ENCODE data around the gene VAMP2. TPM values are rescaled to one million over a fixed set of nuclear protein-coding genes. Genes with fewer than 3 reads are reported as not detected.

Gene VAMP2
- total RNA-seq, 1 donor from 2014 or later: 28.0 TPM

GRCh38 chr17:8185582-8186445, 23.1 kb upstream of the VAMP2 start:
- Histone ChIP-seq H3K36me3 (ENCODE audit: insufficient read depth, low read length) (no peaks in the 10 kb centered on the region), H3K27ac (ENCODE audit: low read depth, low read length) (peak overlapping the region; percentile 68), H3K9ac (ENCODE audit: low read length) (peak overlapping the region; percentile 85), H3K79me2 (ENCODE audit: insufficient read depth, low read length) (peaks cover 15% of the 10 kb centered on the region), H3K4me1 (ENCODE audit: insufficient read depth, low read length) (peaks cover 22% of the 10 kb centered on the region), H4K20me1 (ENCODE audit: insufficient read depth, low read length) (peaks cover 24% of the 10 kb centered on the region), H3K27me3 (ENCODE audit: insufficient read depth, low read length) (no peaks in the 10 kb centered on the region), H2AFZ (ENCODE audit: low read depth, low read length) (peak overlapping the region; percentile 97), H3K4me2 (ENCODE audit: low read length) (peak overlapping the region; percentile 91), H3K9me3 (ENCODE audit: insufficient read depth, low read depth, low read length) (no peaks in the 10 kb centered on the region), H3K4me3 (ENCODE audit: insufficient read depth, low read depth, low read length) (peak overlapping the region; percentile 94)
- Mint-ChIP-seq H3K36me3 (ENCODE audit: low read depth, unreplicated experiment) (no peaks in the 10 kb centered on the region), H3K4me1 (ENCODE audit: low read depth, unreplicated experiment) (no peaks in the 10 kb centered on the region), H3K9me3 (ENCODE audit: unreplicated experiment) (no peaks in the 10 kb centered on the region), H3K4me3 (ENCODE audit: unreplicated experiment) (no peak overlapping the region), H3K27ac (ENCODE audit: unreplicated experiment) (no peak overlapping the region), H3K27me3 (ENCODE audit: low read depth, unreplicated experiment) (no peaks in the 10 kb centered on the region)
- TF ChIP-seq EZH2 (IDR thresholded peaks at IDR 0.05; ENCODE audit: insufficient read depth, low read length) (no peak), CTCF (IDR thresholded peaks at IDR 0.05; ENCODE audit: insufficient read depth, low read depth, low read length) (no peak)
- FAIRE-seq (no peak), DNase-seq (ENCODE audit: low read depth) (no peak)

GRCh38 chr17:8176998-8177731, 14.4 kb upstream of the VAMP2 start:
- Histone ChIP-seq H3K9me3 (ENCODE audit: insufficient read depth, low read depth, low read length) (no peaks in the 10 kb centered on the region), H3K27me3 (ENCODE audit: insufficient read depth, low read length) (no peaks in the 10 kb centered on the region), H2AFZ (ENCODE audit: low read depth, low read length) (peak overlapping the region; percentile 98), H3K79me2 (ENCODE audit: insufficient read depth, low read length) (peaks cover 13% of the 10 kb centered on the region), H3K4me2 (ENCODE audit: low read length) (peak overlapping the region; percentile 100), H3K36me3 (ENCODE audit: insufficient read depth, low read length) (no peaks in the 10 kb centered on the region), H3K27ac (ENCODE audit: low read depth, low read length) (peak overlapping the region; percentile 84), H4K20me1 (ENCODE audit: insufficient read depth, low read length) (no peaks in the 10 kb centered on the region), H3K9ac (ENCODE audit: low read length) (peak overlapping the region; percentile 94), H3K4me3 (ENCODE audit: insufficient read depth, low read depth, low read length) (peak overlapping the region; percentile 85), H3K4me1 (ENCODE audit: insufficient read depth, low read length) (peaks cover 26% of the 10 kb centered on the region)
- TF ChIP-seq EZH2 (IDR thresholded peaks at IDR 0.05; ENCODE audit: insufficient read depth, low read length) (no peak), CTCF (IDR thresholded peaks at IDR 0.05; ENCODE audit: insufficient read depth, low read depth, low read length) (no peak)
- DNase-seq (ENCODE audit: low read depth) (no peak), FAIRE-seq (no peak)
- no peaks in the 10 kb centered on the region for H3K36me3 Mint-ChIP-seq (ENCODE audit: low read depth, unreplicated experiment)
- no peaks in the 10 kb centered on the region for H3K9me3 Mint-ChIP-seq (ENCODE audit: unreplicated experiment)
- no peaks in the 10 kb centered on the region for H3K27me3 Mint-ChIP-seq (ENCODE audit: low read depth, unreplicated experiment)
- peaks cover 17% of the 10 kb centered on the region for H3K4me1 Mint-ChIP-seq (ENCODE audit: low read depth, unreplicated experiment)
- H3K27ac Mint-ChIP-seq (ENCODE audit: unreplicated experiment): peak overlapping the region; percentile 88
- H3K4me3 Mint-ChIP-seq (ENCODE audit: unreplicated experiment): peak overlapping the region; percentile 97
